GM10847 (cell line): ENCODE data around the gene NR6A1.

ENCODE experiments used
- POLR2A ChIP-seq: IDR thresholded peaks from 2 replicates; pipeline ENCODE4 v1.6.1; 2011; ENCODE audit not compliant: insufficient read length; ENCODE audit errors: extremely low read depth

NR6A1 gene

DNA sequence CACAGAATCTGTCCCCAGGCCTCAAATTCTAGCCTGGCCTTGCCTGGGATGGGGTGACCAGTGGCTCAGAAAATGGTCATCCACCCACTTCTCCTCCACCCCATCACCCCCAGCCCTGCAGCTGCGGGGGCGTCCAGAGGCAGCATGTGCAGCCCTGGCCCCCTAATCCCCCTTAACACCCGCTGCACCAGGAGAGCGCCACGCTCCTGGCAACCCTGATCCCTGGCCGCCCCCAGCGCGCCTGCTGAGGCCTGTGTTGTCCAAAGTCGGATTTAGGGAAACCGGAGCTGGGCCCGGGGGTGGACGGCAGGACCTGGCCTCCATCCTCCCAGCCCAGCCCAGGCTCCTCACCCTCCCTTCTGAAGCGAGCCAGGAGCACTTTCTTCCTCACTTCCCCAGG, 285.9 kb downstream of the NR6A1 start:
- TF ChIP-seq POLR2A, result no peak

GRCh38 chr9:124483481-124483880, 287.6 kb downstream of the NR6A1 start:
- TF ChIP-seq POLR2A, result no peak

DNA sequence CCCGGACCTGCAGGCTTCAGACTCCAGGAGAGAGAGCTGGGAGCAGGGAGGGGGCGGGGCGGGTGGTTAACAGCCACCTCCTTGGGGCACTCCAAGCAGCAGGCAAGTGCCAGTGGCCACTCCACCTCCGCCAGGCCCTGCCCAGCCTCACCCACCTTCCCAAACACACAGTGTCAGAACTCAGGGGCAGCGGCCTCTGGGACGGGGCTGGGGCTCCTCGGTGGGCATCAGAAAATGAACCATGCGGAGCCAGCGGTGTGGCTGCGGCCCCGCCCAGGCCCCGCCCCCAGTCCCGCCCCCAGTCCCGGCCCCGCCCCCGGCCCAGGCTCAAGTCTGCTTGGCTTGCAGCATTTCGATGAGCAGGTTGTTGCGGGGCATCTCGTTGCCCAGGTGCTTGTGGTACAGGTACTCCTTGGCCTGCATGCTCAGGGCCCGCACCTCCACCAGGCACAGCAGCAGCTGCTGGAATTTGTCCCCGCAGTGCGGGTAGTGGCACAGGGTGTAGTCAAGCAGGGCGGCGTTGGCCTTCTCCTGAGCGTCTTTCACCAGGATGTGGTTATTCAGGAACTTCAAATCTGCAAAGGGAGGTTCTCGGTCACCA, 288.6 kb downstream of the NR6A1 start:
- no peak for TF ChIP-seq POLR2A

GRCh38 chr9:124481115-124481514, 290.0 kb downstream of the NR6A1 start:
- TF ChIP-seq POLR2A, result no peak

- TF ChIP-seq POLR2A, result no peak
These were observed 290.5 kb downstream of the NR6A1 start for GRCh38 chr9:124480621-124480981.

DNA sequence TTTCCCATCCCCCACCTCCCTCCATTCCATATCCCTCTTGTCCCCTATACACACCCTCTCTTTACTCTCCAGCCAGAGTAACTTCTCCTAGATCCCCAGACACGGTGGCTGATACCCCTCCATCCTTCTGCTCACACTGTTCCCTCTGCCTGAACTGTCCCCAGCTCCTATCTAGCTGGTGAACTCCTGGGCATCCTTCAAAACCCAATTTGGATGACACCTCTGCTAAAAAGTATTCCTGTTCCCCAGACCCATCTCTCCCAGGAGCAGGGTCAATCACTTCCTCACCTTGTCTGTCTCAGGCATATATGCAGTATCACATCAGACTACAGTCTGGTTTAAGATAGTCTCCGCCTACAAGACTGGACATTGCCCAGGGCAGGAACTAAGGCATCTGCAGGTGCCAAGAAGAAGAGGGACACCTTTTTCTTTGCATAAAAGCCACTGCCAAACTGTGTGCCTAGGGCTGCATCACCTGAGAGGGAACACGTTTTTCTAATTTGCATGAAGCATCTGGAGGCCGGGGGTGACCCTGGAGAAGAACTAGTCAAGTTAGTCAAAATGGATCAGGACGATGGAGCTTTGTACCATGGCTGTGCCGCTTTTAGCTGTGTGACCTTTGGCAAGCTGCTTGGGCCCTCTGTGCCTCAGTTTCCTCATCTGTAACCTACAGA, 291.0 kb downstream of the NR6A1 start:
- TF ChIP-seq POLR2A, result no peak

DNA sequence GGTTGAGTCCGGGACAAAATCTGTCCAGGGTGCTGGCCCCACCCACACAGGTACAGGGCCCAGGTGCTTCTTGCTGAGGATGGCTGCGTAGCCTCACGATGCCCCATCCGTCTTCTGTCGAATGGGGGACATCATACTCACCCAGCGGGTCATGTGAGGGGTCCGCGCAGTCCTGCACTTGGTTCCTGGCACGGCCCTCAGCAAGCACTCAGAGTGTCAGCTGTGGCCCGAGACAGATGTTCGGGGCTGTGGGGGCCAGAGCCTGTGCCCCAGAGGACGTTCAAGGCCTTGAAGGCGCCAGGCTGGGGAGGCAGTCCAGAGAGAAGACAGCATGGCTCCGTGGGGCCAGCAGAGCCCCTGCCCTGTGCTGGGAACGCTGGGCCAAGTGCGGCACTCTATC, 291.7 kb downstream of the NR6A1 start:
- TF ChIP-seq POLR2A, result no peak

GRCh38 chr9:124478354-124478753, 292.8 kb downstream of the NR6A1 start:
- no peak for TF ChIP-seq POLR2A

DNA sequence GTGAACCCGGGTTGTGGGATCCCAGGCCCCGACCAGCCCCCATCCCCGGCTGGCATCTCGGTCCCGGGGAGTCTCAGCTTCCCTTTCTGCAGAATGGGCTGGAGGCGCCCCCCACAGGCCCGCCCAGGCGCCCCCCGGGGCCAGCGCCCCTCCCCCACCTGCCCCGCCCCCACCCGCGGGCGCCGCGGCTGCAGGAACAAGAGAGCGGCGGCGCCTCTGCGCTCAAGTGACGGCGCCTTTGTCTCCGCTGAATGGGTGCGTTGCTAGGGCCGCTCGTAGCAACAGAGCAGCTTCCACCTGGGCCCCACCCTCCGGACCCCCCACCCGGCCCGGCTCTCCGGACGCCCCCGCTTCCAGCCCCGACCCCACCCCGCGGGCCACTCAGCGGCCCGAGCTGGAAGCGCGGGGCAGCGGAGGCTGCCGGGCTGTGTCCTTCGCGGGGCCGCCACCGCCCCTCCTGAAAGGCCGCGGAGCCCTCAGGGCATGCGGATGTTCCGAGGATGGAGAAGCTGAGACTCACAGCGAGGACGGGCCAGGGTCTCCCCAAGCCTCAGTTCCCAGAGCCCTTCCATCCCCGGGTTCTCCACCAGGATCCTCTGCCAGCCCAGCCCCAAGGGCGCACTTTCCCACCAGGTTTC, 293.3 kb downstream of the NR6A1 start:
- TF ChIP-seq POLR2A, result no peak

- TF ChIP-seq POLR2A, result no peak
These were observed 293.9 kb downstream of the NR6A1 start for GRCh38 chr9:124477211-124477647.

- no peak for TF ChIP-seq POLR2A
These were observed 295.0 kb downstream of the NR6A1 start for GRCh38 chr9:124475868-124476690.

GRCh38 chr9:124475158-124475867, 295.8 kb downstream of the NR6A1 start:
- no peak for TF ChIP-seq POLR2A

DNA sequence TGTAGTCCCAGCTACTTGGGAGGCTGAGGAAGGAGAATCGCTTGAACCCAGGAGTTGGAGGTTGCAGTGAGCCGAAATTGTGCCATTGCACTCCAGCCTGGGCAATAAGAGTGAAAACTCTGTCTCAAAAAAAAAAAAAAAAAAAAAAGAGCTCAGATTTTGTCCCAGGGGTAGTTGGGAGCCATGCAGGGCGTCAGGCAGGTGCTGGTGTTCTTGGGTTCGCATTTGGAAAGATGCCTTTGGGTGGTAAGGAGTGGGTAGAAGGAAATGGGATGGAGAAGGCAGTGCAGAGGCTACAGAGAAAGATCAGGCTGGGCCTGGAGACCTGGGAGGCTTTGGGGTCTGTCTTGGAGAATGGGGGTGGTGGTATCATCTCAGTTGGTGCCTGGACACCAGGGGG, 297.0 kb downstream of the NR6A1 start:
- TF ChIP-seq POLR2A, result no peak

- TF ChIP-seq POLR2A, result no peak
These were observed 297.8 kb downstream of the NR6A1 start for GRCh38 chr9:124473310-124473709.

DNA sequence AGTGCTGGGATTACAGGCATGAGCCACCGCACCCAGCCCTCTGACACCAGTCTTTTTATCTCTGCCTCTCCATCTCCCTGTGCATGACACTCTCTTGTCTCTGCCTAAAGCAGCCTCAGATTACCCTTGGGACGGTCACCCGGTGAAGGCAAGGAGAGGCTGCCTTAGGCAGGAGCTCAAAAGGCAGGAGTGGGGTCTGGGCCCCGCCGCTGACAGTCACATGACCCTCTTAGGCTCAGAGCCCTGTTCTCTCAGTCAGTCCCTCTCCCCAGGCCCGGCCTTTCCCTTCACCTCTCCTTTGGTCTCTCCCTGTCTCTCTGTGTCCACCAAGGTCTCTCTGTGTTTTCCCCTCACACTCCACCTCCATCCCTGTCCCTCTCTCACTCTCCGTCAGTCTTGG, 298.3 kb downstream of the NR6A1 start:
- TF ChIP-seq POLR2A, result no peak
